DND-41 (cell line): ENCODE data around the gene TMPRSS9.
A peak's percentile ranks its signal among the peaks of the same experiment; 100 is the strongest.

ENCODE experiments used
- ATAC-seq: fragments of 200-7000 bp; cut with Tn5 transposase; 3 replicates; pipeline ENCODE4 v1.9.1; 2021; ENCODE audit warnings: low read depth; ENCODE audit not compliant: insufficient read depth
- DNase-seq: peaks from one replicate; pipeline ENCODE4 v3.0.0-alpha.2; 2020
- H2AFZ ChIP-seq: 2 replicates; pipeline ENCODE4 v1.6.0; 2012; ENCODE audit warnings: low read depth, low read length
- H3K27ac ChIP-seq: 2 replicates; pipeline ENCODE4 v1.5.1; 2012; ENCODE audit warnings: low read length, inconsistent platforms
- H3K27me3 ChIP-seq: fragments of 200-600 bp; sonication (generic); 2 replicates; pipeline ENCODE4 v1.6.0; 2012; ENCODE audit warnings: low read length, mild to moderate bottlenecking, inconsistent platforms; ENCODE audit not compliant: insufficient read depth, poor library complexity
- H3K36me3 ChIP-seq: 2 replicates; pipeline ENCODE4 v1.5.1; 2012; ENCODE audit warnings: low read length, inconsistent platforms; ENCODE audit not compliant: insufficient read depth
- H3K4me1 ChIP-seq: 2 replicates; pipeline ENCODE4 v1.5.1; 2012; ENCODE audit warnings: mild to moderate bottlenecking, low read length; ENCODE audit not compliant: insufficient read depth
- H3K4me2 ChIP-seq: 2 replicates; pipeline ENCODE4 v1.6.0; 2012; ENCODE audit warnings: mild to moderate bottlenecking, moderate library complexity, low read length, inconsistent platforms; ENCODE audit not compliant: insufficient read depth
- H3K4me3 ChIP-seq, 2 experiments: fragments of 200-600 bp in 1 of 2; shearing (Covaris generic) in 1 of 2; 2 replicates each; pipeline ENCODE4 v1.5.1; 2012 to 2016; ENCODE audit warnings: inconsistent platforms in 2 of 2, low read length in 2 of 2, mild to moderate bottlenecking in 2 of 2, low read depth in 1 of 2, moderate library complexity in 1 of 2
- H3K79me2 ChIP-seq: 2 replicates; pipeline ENCODE4 v1.6.0; 2012; ENCODE audit warnings: low read length, inconsistent platforms; ENCODE audit not compliant: insufficient read depth
- H3K9ac ChIP-seq: 2 replicates; pipeline ENCODE4 v1.6.0; 2012; ENCODE audit warnings: low read depth, mild to moderate bottlenecking, inconsistent platforms, low read length, moderate library complexity
- H3K9me3 ChIP-seq: 2 replicates; pipeline ENCODE4 v1.5.1; 2012; ENCODE audit warnings: low read length, moderate library complexity, mild to moderate bottlenecking, inconsistent platforms; ENCODE audit not compliant: insufficient read depth, severe bottlenecking
- H4K20me1 ChIP-seq: 2 replicates; pipeline ENCODE4 v1.6.0; 2012; ENCODE audit warnings: low read length; ENCODE audit not compliant: insufficient read depth
- EZH2 ChIP-seq: IDR thresholded peaks from 3 replicates; pipeline ENCODE4 v1.6.1; 2012; ENCODE audit warnings: borderline replicate concordance, low read depth, mild to moderate bottlenecking, moderate library complexity, low read length, inconsistent platforms; ENCODE audit not compliant: severe bottlenecking
- TF ChIP-seq, protein P1 (sequence below): IDR thresholded peaks from 2 replicates; pipeline ENCODE4 v1.5.1; 2012; ENCODE audit warnings: borderline replicate concordance, low read length, moderate library complexity, mild to moderate bottlenecking; ENCODE audit not compliant: poor library complexity, severe bottlenecking; ENCODE audit errors: extremely low read depth

TMPRSS9 gene

DNA sequence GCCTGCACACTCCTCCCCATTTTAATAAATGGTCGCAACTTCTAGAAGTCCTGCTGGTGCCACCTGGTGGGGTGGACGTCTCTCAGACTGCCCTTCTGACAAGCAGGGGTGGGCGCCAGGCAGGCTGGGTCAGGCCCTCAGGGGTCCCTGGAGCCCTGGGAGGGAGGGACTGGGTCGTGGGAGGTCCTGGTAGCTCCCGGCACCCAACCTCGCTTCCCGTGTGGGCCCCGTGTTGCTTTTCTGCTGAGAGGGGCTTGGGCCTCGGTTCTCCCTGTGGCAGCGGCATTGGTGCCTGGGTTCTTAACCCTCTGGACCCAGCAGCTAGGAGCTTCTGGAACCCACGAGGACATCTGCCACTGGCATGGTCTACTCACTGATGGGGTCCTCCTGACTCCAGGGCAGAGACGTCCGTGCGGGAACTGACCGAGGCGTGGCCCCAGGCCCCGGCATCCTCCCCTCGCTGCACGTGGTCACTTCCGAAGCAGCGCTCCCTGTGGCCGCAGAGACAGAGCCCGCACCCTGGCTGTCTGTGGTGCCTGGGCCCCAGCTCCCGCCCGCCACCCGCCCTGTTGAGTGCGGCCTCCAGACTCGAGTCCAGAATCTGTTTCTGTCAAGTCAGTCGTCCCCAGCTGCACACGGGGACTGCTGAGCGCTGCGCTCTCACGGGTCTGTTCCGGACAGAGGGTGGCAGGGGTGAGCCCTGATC, 6.0 kb upstream of the TMPRSS9 start:
- H3K4me1 ChIP-seq = no peaks in the 10 kb centered on the region
- H3K36me3 ChIP-seq = peaks cover 51% of the 10 kb centered on the region
- H3K9ac ChIP-seq = no peak overlapping the region
- H3K79me2 ChIP-seq = no peaks in the 10 kb centered on the region
- H2AFZ ChIP-seq = no peak overlapping the region
- TF ChIP-seq, protein P1, sequence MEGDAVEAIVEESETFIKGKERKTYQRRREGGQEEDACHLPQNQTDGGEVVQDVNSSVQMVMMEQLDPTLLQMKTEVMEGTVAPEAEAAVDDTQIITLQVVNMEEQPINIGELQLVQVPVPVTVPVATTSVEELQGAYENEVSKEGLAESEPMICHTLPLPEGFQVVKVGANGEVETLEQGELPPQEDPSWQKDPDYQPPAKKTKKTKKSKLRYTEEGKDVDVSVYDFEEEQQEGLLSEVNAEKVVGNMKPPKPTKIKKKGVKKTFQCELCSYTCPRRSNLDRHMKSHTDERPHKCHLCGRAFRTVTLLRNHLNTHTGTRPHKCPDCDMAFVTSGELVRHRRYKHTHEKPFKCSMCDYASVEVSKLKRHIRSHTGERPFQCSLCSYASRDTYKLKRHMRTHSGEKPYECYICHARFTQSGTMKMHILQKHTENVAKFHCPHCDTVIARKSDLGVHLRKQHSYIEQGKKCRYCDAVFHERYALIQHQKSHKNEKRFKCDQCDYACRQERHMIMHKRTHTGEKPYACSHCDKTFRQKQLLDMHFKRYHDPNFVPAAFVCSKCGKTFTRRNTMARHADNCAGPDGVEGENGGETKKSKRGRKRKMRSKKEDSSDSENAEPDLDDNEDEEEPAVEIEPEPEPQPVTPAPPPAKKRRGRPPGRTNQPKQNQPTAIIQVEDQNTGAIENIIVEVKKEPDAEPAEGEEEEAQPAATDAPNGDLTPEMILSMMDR = no peak
- no peak for TF ChIP-seq EZH2
- no peak overlapping the region for H3K4me3 ChIP-seq
- no peak overlapping the region for H3K4me2 ChIP-seq
- DNase-seq (no peak), ATAC-seq (no peak)
- H3K27me3 ChIP-seq = no peaks in the 10 kb centered on the region
- H3K27ac ChIP-seq = no peak overlapping the region
- H3K9me3 ChIP-seq = no peaks in the 10 kb centered on the region
- H4K20me1 ChIP-seq = peaks cover 3% of the 10 kb centered on the region

- no peak overlapping the region for H3K4me2 ChIP-seq
- H3K27me3 ChIP-seq = no peaks in the 10 kb centered on the region
- no peaks in the 10 kb centered on the region for H3K79me2 ChIP-seq
- H3K4me1 ChIP-seq = no peaks in the 10 kb centered on the region
- no peaks in the 10 kb centered on the region for H3K9me3 ChIP-seq
- DNase-seq (no peak), ATAC-seq (no peak)
- H3K27ac ChIP-seq = no peak overlapping the region
- TF ChIP-seq, protein P1 = no peak
- TF ChIP-seq EZH2 = no peak
- no peak overlapping the region for H3K4me3 ChIP-seq
- peaks cover 49% of the 10 kb centered on the region for H3K36me3 ChIP-seq
- H3K9ac ChIP-seq = no peak overlapping the region
- H2AFZ ChIP-seq = no peak overlapping the region
- peaks cover 3% of the 10 kb centered on the region for H4K20me1 ChIP-seq
These were observed 5.4 kb upstream of the TMPRSS9 start for GRCh38 chr19:2354670-2355069.

- Histone ChIP-seq H3K4me3 (no peak overlapping the region), H3K27me3 (no peaks in the 10 kb centered on the region), H4K20me1 (peaks cover 3% of the 10 kb centered on the region), H3K9ac (no peak overlapping the region), H3K27ac (no peak overlapping the region), H3K4me1 (no peaks in the 10 kb centered on the region), H3K4me2 (no peak overlapping the region), H2AFZ (no peak overlapping the region), H3K79me2 (no peaks in the 10 kb centered on the region), H3K36me3 (peaks cover 42% of the 10 kb centered on the region), H3K9me3 (no peaks in the 10 kb centered on the region)
- ATAC-seq = no peak
- DNase-seq = peak; percentile 18
- TF ChIP-seq EZH2 = no peak
- TF ChIP-seq, protein P1 = no peak
These were observed 4.7 kb upstream of the TMPRSS9 start for GRCh38 chr19:2355168-2356035.
